NT2/D1 (cell line): ENCODE measurements around the gene ANXA7.

ENCODE experiments used
- SUZ12 ChIP-seq: IDR thresholded peaks from 2 replicates; pipeline ENCODE4 v1.6.1; 2011; ENCODE audit not compliant: insufficient read length, insufficient read depth; ENCODE audit errors: extremely low read depth
- YY1 ChIP-seq: IDR thresholded peaks from 2 replicates; pipeline ENCODE4 v1.6.1; 2011; ENCODE audit not compliant: insufficient read length, insufficient read depth
- ZNF274 ChIP-seq: IDR thresholded peaks from 2 replicates; pipeline ENCODE4 v1.6.1; 2011; ENCODE audit warnings: mild to moderate bottlenecking, low read depth, low read length

GRCh38 chr10:73424478-73424877 is 10.6 kb upstream of the ANXA7 start:
- TF ChIP-seq ZNF274 (no peak), YY1 (no peak), SUZ12 (no peak)
